Esophagus muscularis mucosa (tissue), 4 donors: ENCODE results near the gene TPRN.

Source experiments
- CTCF ChIP-seq, 3 experiments: fragments of 200-600 bp in 2 of 3; fragments of 450-650 bp in 1 of 3; sonication (generic) in 2 of 3; IDR thresholded peaks; one replicate each; pipeline ENCODE4 v1.5.1; 2017 to 2019; ENCODE audit warnings: antibody characterized with exemption in 3 of 3, mild to moderate bottlenecking in 2 of 3, moderate library complexity in 1 of 3
- EP300 ChIP-seq: sonication (generic); formaldehyde crosslinking; IDR thresholded peaks from one replicate; pipeline ENCODE4 v1.6.1; 2017; ENCODE audit warnings: antibody characterized with exemption
- POLR2A ChIP-seq: fragments of 450-650 bp; IDR thresholded peaks from one replicate; pipeline ENCODE4 v1.6.1; 2017; ENCODE audit warnings: antibody characterized with exemption, moderate library complexity, mild to moderate bottlenecking, low read depth

- no peak for TF ChIP-seq CTCF (IDR thresholded peaks at IDR 0.05)
- no peak for TF ChIP-seq POLR2A
- TF ChIP-seq EP300: no peak
These were observed 17.0 kb upstream of the TPRN start for GRCh38 chr9:137217276-137218211.
